Body of pancreas (tissue), 4 donors: ENCODE measurements around the gene OR2H2. TPM values are rescaled to one million over a fixed set of nuclear protein-coding genes. Genes with fewer than 3 reads are reported as not detected.

ENCODE experiments used
- ATAC-seq: fragments of 150-250 bp; one replicate; pipeline ENCODE4 v1.9.1; 2016
- DNase-seq, 4 donors: peaks; one replicate each; pipeline ENCODE4 v3.0.0-alpha.2; 2019
- H3K27ac ChIP-seq, 4 donors: fragments of 200-600 bp; sonication (generic); 1 replicate in 3 of 4; 2 replicates in 1 of 4; pipeline versions ENCODE4 v1.5.1 to v1.6.1; 2016 to 2019; ENCODE audit warnings: mild to moderate bottlenecking in 1 of 4, mixed read lengths in 1 of 4, moderate library complexity in 1 of 4
- H3K27me3 ChIP-seq, 2 donors: fragments of 200-600 bp; sonication (generic); one replicate each; pipeline ENCODE4 v1.6.0; 2016; ENCODE audit warnings: mild to moderate bottlenecking in 1 of 2
- H3K36me3 ChIP-seq, 2 donors: fragments of 200-600 bp; sonication (generic); replicated peaks in 1 of 2; 2 replicates each; pipeline ENCODE4 v1.5.1; 2016; ENCODE audit warnings: low read depth in 2 of 2; ENCODE audit not compliant: insufficient read depth in 1 of 2
- H3K4me1 ChIP-seq: fragments of 200-600 bp; sonication (generic); one replicate; pipeline ENCODE4 v1.6.0; 2016
- H3K4me3 ChIP-seq, 2 donors: fragments of 200-600 bp; sonication (generic); 1 replicate in 1 of 2; 2 replicates in 1 of 2; pipeline ENCODE4 v1.5.1; 2016 to 2019
- H3K9me3 ChIP-seq, 3 donors: fragments of 200-600 bp; sonication (generic); 1 replicate in 2 of 3; 2 replicates in 1 of 3; pipeline ENCODE4 v1.5.1; 2016
- CTCF ChIP-seq, 7 experiments: fragments of 450-650 bp in 4 of 7; fragments of 200-600 bp in 3 of 7; sonication (generic) in 3 of 7; IDR thresholded peaks; one replicate each; pipeline ENCODE4 v1.5.1; 2016 to 2019; ENCODE audit warnings: antibody characterized with exemption in 7 of 7
- POLR2A ChIP-seq, 3 donors: fragments of 450-650 bp; IDR thresholded peaks; one replicate each; pipeline ENCODE4 v1.6.1; 2016; ENCODE audit warnings: antibody characterized with exemption in 3 of 3, mild to moderate bottlenecking in 2 of 3
- WGBS, 2 donors: methylation state at CpG; one replicate each; pipeline ENCODE4 v1.1.5; 2017; 5-methylcytosine and 5-hydroxymethylcytosine counted together
- intact Hi-C: fragments of 100-400 bp; cut with DNase I; formaldehyde crosslinking; loops from one replicate; pipeline ENCODE4 v1.15.1; 2023
- total RNA-seq, 2 donors: library from RNA; depleted of rRNA; stranded (reverse); fragments of >200 nt; gene quantifications; one replicate each; pipeline ENCODE4 v1.1.0, GENCODE V29; 2016

OR2H2 gene
- total RNA-seq, 2 donors from 2014 or later, result not detected

- H3K27ac ChIP-seq, result no peak overlapping the region
- no peaks in the 10 kb centered on the region for H3K9me3 ChIP-seq
- ATAC-seq (no peak), DNase-seq (no peak)
- TF ChIP-seq POLR2A (IDR thresholded peaks at IDR 0.05) (no peak), CTCF (IDR thresholded peaks at IDR 0.05) (peak in 1 of 7 experiments; percentile 7)
- no peaks in the 10 kb centered on the region for H3K27me3 ChIP-seq
- intact Hi-C loops, result no loop called here
- WGBS, 2 donors, result 79 to 85% methylated on average over 12 of the region's 12 CpGs
- H3K4me3 ChIP-seq, result no peak overlapping the region
- no peaks in the 10 kb centered on the region for H3K4me1 ChIP-seq
- no peaks in the 10 kb centered on the region for H3K36me3 ChIP-seq
Observed at GRCh38 chr6:29602564-29603361, 17.8 kb downstream of the OR2H2 start.

GRCh38 chr6:29603456-29603855 is 18.5 kb downstream of the OR2H2 start:
- no peak overlapping the region for H3K27ac ChIP-seq
- WGBS, 2 donors, result 77 to 82% methylated on average over 10 to 11 of the region's 11 CpGs
- ATAC-seq (no peak), DNase-seq (no peak)
- TF ChIP-seq CTCF (IDR thresholded peaks at IDR 0.05), result no peak
- no peak for TF ChIP-seq POLR2A (IDR thresholded peaks at IDR 0.05)
- H3K27me3 ChIP-seq, result no peaks in the 10 kb centered on the region
- no peak overlapping the region for H3K4me3 ChIP-seq
- H3K36me3 ChIP-seq, result no peaks in the 10 kb centered on the region
- no peaks in the 10 kb centered on the region for H3K9me3 ChIP-seq
- intact Hi-C loops, result no loop called here
- H3K4me1 ChIP-seq, result no peaks in the 10 kb centered on the region

GRCh38 chr6:29603930-29604329 is 19.0 kb downstream of the OR2H2 start:
- H3K9me3 ChIP-seq, result no peaks in the 10 kb centered on the region
- 95 to 96% methylated on average over 2 of the region's 2 CpGs for WGBS, 2 donors
- no peak overlapping the region for H3K27ac ChIP-seq
- TF ChIP-seq POLR2A (IDR thresholded peaks at IDR 0.05) (no peak), CTCF (IDR thresholded peaks at IDR 0.05) (no peak)
- H3K36me3 ChIP-seq, result no peaks in the 10 kb centered on the region
- DNase-seq (no peak), ATAC-seq (no peak)
- intact Hi-C loops, result no loop called here
- H3K27me3 ChIP-seq, result no peaks in the 10 kb centered on the region
- no peaks in the 10 kb centered on the region for H3K4me1 ChIP-seq
- no peak overlapping the region for H3K4me3 ChIP-seq

- intact Hi-C loops, result no loop called here
- ATAC-seq, result no peak
- Histone ChIP-seq H3K4me1 (no peaks in the 10 kb centered on the region), H3K27ac (no peak overlapping the region), H3K4me3 (no peak overlapping the region), H3K27me3 (no peaks in the 10 kb centered on the region), H3K36me3 (no peaks in the 10 kb centered on the region), H3K9me3 (no peaks in the 10 kb centered on the region)
- DNase-seq, result no peak
- TF ChIP-seq POLR2A (IDR thresholded peaks at IDR 0.05) (no peak), CTCF (IDR thresholded peaks at IDR 0.05) (no peak)
Observed at GRCh38 chr6:29608131-29608530, 23.2 kb downstream of the OR2H2 start.

GRCh38 chr6:29610540-29610939 is 25.6 kb downstream of the OR2H2 start:
- H3K4me3 ChIP-seq, result no peak overlapping the region
- WGBS, 2 donors, result 83 to 94% methylated on average over 4 of the region's 4 CpGs
- no peaks in the 10 kb centered on the region for H3K36me3 ChIP-seq
- DNase-seq (no peak), ATAC-seq (no peak)
- H3K27ac ChIP-seq, result no peak overlapping the region
- intact Hi-C loops, result no loop called here
- H3K9me3 ChIP-seq, result no peaks in the 10 kb centered on the region
- H3K4me1 ChIP-seq, result no peaks in the 10 kb centered on the region
- no peak for TF ChIP-seq CTCF (IDR thresholded peaks at IDR 0.05)
- no peak for TF ChIP-seq POLR2A (IDR thresholded peaks at IDR 0.05)
- no peaks in the 10 kb centered on the region for H3K27me3 ChIP-seq
